GM19463 (cell line): ENCODE measurements around the gene CDK17.
"Not testable (repeated sequence)": the region's sequence is repeated elsewhere in the genome, so short reads cannot be mapped to it uniquely, and the experiment has no call there.

ENCODE experiments used
- ATAC-seq: cut with Tn5 transposase; IDR thresholded peaks from one replicate; pipeline ENCODE4 v1.9.1; 2021; ENCODE audit warnings: mild to moderate bottlenecking, moderate library complexity; ENCODE audit not compliant: unreplicated experiment

The CDK17 gene

DNA sequence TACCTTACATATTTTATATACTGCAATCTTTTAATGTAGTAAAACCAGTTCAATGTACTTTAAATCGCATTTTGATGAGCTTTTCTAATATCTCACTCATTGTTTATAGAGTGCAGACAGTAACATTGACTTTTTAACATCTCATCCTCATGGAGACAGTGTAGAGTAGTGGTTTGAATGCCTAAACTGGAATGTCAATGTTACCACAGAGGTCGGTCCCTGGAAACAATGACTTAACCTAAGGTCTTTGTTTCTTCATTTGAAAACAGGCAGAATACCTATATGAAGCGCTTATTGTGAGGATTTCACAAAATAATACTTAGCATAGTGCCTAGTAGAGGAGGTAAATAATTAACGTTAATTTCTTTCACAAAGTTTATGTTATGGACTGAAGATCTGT lies 5.0 kb downstream of the CDK17 start:
- no peak for ATAC-seq

DNA sequence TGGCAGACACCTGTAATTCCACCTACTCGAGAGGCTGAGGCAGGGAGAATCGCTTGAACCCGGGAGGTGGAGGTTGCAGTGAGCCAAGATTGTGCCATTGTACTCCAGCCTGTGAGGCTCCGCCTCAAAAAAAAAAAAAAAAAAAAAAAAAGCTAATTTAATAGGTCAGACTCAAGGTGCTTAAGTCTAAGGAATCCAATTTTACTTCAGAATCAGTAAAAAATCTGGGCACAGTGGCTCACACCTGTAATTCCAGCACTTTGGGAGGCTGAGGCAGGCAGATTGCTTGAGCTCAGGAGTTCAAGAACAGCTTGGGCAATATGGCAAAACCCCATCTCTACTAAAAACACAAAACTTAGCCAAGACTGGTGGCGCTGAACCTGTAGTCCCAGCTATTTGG lies 7.0 kb downstream of the CDK17 start:
- not testable (repeated sequence) for ATAC-seq

GRCh38 chr12:96392397-96392796 lies 7.8 kb downstream of the CDK17 start:
- no peak for ATAC-seq

GRCh38 chr12:96387981-96388380 lies 12.3 kb downstream of the CDK17 start:
- no peak for ATAC-seq

DNA sequence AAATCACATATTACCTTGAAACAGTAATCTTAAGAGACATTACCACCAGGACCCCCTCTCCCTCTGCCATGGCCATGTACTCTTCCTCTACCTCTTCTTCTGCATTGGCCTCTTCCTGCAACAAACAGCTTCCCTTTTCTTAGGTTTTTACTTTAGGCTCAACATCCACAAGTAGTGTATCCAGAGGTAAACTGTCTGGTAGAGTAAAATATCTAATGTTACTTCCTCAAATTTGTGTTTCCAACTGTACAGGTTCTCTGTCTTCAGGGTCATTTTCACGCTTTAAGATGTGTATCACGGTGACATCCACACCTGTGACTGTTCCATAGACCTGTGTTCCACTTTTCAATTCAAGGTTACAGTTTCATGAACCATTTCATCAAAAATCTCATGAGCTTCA lies 13.4 kb downstream of the CDK17 start:
- no peak for ATAC-seq

GRCh38 chr12:96383991-96384390 lies 16.2 kb downstream of the CDK17 start:
- ATAC-seq = no peak

- ATAC-seq = no peak
Measured at GRCh38 chr12:96383371-96383770, 16.9 kb downstream of the CDK17 start.

DNA sequence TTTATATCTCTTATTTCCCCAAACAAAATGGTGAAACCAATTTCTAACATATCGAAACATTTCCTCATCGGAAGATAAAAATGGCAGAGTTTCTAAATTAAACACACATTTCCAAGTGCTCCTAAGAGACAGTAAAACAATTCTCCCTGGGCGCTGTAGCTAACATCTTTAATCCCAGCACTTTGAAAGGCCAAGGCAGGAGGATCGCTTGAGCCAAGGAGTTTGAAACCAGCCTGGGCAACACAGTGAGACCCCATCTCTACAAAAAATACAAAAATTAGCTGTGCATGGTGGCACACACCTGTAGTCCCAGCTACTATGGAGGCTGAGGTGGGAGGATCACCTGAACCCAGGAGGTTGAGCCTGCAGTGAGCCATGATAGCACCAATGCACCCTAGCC lies 20.5 kb downstream of the CDK17 start:
- not testable (repeated sequence) for ATAC-seq

DNA sequence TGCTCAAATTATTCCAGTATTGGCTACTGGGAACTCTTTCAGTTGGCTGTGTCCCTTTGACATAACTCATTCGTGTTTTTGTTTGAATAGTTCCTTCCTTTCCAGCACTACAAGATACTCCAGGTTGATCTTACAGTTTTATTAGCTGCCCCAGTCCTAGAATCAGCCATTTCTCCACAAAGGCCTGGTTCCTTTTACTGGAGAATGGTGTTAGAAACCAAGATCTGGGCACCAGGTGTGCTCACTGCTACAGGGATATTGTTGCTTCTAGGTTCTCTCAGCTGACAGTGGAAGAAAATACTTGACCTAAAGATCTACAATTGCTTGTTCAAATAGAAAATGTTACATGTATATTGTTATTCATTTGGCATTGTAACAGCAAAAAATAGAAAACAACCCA lies 21.9 kb downstream of the CDK17 start:
- ATAC-seq = no peak

DNA sequence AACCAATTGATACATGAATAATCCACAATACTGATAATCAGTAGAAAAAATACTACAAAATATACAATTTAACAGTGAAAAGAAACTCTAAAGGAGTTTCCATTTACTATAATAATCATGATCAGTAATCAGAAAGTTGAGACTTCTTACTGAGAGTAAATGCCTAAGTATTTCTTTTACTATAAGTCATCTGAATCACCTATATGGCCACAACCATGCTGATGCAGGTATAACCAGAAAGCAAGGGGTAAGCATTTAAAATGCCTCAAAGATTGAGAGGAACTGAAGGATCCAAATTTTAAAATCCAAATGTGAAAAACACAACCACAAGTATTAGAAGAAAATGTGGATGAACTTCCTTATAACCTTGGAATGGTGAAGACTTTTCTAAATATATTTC lies 23.4 kb downstream of the CDK17 start:
- ATAC-seq = no peak

- ATAC-seq = peak; percentile 77
Measured at GRCh38 chr12:96375841-96376604, 24.2 kb downstream of the CDK17 start.

- no peak for ATAC-seq
Measured at GRCh38 chr12:96375170-96375569, 25.1 kb downstream of the CDK17 start.

DNA sequence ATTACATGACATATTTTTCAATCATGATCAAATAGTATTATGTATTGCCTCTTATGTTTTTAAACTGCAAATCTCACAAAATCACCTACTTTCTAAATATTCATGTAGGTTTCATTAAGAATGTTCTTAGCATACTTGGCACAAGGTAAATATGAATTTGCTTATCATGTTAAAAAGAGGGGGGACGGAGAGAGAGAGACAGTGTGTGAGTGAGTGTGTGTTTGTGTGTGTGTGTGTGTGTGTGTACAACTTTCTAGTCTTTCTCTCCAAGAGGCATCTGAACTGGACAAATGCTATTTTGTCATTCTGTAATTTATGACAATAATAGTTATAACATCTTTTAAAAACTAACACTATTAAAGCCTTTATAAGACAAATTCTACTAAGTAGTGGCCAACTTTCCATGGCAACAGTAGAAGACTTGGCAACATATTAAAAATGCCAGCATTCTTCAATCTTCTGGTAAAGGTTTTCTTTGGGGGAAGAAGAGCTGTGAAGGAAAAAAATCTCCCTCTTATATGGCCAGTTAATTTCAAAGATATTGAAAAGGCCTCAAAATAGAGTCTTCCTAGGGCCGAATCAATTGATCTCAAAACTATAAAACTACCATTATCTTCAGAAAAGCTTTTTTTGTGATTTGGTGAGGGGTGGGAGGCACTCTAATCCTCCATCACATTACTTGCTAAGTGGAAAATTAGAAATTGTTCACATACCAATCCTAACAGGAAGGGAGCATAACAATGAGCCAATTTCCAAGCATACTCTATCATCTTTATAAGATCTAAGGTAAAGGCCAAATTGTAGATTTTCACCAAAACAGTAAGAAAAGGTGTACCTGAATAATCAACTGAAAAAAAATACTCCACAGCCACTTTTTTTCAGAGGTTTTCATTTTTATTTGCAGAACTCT lies 28.2 kb downstream of the CDK17 start:
- ATAC-seq = no peak

- ATAC-seq = no peak
Measured at GRCh38 chr12:96371138-96371789, 29.0 kb downstream of the CDK17 start.

GRCh38 chr12:96368687-96369086 lies 31.6 kb downstream of the CDK17 start:
- ATAC-seq = no peak

GRCh38 chr12:96368233-96368632 lies 32.0 kb downstream of the CDK17 start:
- no peak for ATAC-seq

DNA sequence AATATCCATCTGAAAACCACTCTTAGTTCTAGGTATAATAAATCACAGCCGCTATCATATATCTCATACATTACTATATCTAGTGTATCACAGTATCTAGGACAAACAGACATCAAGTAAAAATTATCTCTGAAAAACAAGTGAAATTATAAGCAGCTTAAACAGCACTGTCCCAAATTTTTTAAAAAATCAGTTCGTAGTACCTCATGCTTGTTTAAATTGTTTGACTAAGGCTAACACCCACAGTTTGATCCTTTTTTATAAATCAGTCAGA lies 33.9 kb downstream of the CDK17 start:
- ATAC-seq = no peak

GRCh38 chr12:96365604-96366380 lies 34.4 kb downstream of the CDK17 start:
- ATAC-seq = no peak

DNA sequence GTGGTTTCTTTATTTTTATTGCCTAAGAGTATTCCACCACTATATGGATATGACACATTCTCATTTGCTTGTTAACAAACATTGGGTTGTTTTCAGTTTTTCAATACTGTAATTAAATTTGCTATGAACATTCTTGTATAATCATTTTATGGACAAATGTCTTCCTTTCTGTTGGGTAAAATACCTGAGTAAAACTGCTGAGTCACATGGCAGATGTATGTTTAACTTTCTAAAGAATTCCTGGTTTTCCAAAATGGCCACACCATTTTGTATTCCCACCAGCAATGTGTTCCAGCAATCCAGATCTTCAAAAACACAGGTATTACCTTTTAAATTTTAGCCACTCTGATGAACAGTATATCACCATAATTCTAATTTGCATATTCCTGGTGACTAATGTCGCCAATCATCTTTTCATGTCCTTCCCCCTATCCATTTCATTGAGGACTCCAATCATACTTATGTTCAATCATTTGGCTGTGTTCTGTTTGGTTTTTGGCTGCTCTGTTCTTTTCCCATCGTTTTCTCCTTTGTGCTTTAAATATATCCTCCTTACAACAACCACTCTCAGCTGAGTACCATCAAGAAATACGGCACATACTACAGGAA lies 36.0 kb downstream of the CDK17 start:
- ATAC-seq = no peak

GRCh38 chr12:96361074-96361473 lies 39.2 kb downstream of the CDK17 start:
- ATAC-seq = no peak

- ATAC-seq = no peak
Measured at GRCh38 chr12:96360550-96360949, 39.7 kb downstream of the CDK17 start.
